Calu3 (cell line): ENCODE results near the gene CDH4. TPM values are rescaled to one million over a fixed set of nuclear protein-coding genes. Genes with fewer than 3 reads are reported as not detected.

Experiments
- BruUV-seq: library from RNA; stranded (reverse); fragments of 400-500 nt; replicated peaks from 2 replicates; lab custom pipeline; 2021; lab: Mats Ljungman, UMichigan
- CTCF ChIA-PET: fragments of 300-600 bp; sonication (Branson Sonifier 250); formaldehyde crosslinking; loops from one replicate; lab custom pipeline; 2022; ENCODE audit warnings: antibody characterized with exemption; lab: Charles Lee
- DNase-seq: peaks from one replicate; pipeline ENCODE4 v3.0.0; 2022
- H3K27ac Mint-ChIP-seq: one replicate; pipeline ENCODE4 v1.8.0; 2022; ENCODE audit warnings: mixed read lengths; ENCODE audit not compliant: unreplicated experiment
- H3K27me3 Mint-ChIP-seq: one replicate; pipeline ENCODE4 v1.8.0; 2022; ENCODE audit warnings: mixed read lengths; ENCODE audit not compliant: unreplicated experiment
- H3K36me3 Mint-ChIP-seq: one replicate; pipeline ENCODE4 v1.8.0; 2022; ENCODE audit warnings: mild to moderate bottlenecking, moderate library complexity, mixed read lengths; ENCODE audit not compliant: insufficient read depth, unreplicated experiment
- H3K4me1 Mint-ChIP-seq: one replicate; pipeline ENCODE4 v1.8.0; 2022; ENCODE audit warnings: mild to moderate bottlenecking, low read depth, mixed read lengths; ENCODE audit not compliant: unreplicated experiment
- H3K4me3 Mint-ChIP-seq: one replicate; pipeline ENCODE4 v1.8.0; 2022; ENCODE audit warnings: mild to moderate bottlenecking, low read depth, moderate library complexity, mixed read lengths; ENCODE audit not compliant: unreplicated experiment
- H3K9me3 Mint-ChIP-seq: one replicate; pipeline ENCODE4 v1.8.0; 2022; ENCODE audit warnings: low read depth, mixed read lengths; ENCODE audit not compliant: unreplicated experiment
- CTCF ChIP-seq: fragments of 200-600 bp; IDR thresholded peaks from one replicate; pipeline ENCODE4 v1.8.0; 2022; ENCODE audit warnings: antibody characterized with exemption; ENCODE audit not compliant: unreplicated experiment
- intact Hi-C: fragments of 100-400 bp; cut with micrococcal nuclease; formaldehyde crosslinking; loops from one replicate; pipeline ENCODE4 v1.10.0; 2022; ENCODE audit not compliant: unreplicated experiment
- total RNA-seq: library from RNA; stranded (reverse); gene quantifications from 2 replicates; pipeline ENCODE4 v1.2.3, GENCODE V29; 2022

Gene CDH4
- total RNA-seq, 1 experiment from 2014 or later, result not detected

- H3K27me3 Mint-ChIP-seq, result no peaks in the 10 kb centered on the region
- CTCF ChIA-PET, result interaction anchor here (0.6 kb wide), 1 partner anchor 8 kb away, joined by 6 read pairs; no protein-coding TSS in a partner anchor
- no peak for DNase-seq
- H3K4me3 Mint-ChIP-seq, result no peak overlapping the region
- no peak overlapping the region for H3K27ac Mint-ChIP-seq
- H3K36me3 Mint-ChIP-seq, result peaks cover 11% of the 10 kb centered on the region
- TF ChIP-seq CTCF, result no peak
- no peaks in the 10 kb centered on the region for H3K9me3 Mint-ChIP-seq
- no TSS peak for BruUV-seq
- H3K4me1 Mint-ChIP-seq, result no peaks in the 10 kb centered on the region
- intact Hi-C loops, result no loop called here
These were observed 680.1 kb downstream of the CDH4 start for GRCh38 chr20:61932199-61932592.

GRCh38 chr20:61932711-61933480 is 680.8 kb downstream of the CDH4 start:
- no peak for TF ChIP-seq CTCF
- no peak for DNase-seq
- Mint-ChIP-seq H3K9me3 (no peaks in the 10 kb centered on the region), H3K27me3 (no peaks in the 10 kb centered on the region), H3K36me3 (peaks cover 11% of the 10 kb centered on the region), H3K27ac (no peak overlapping the region), H3K4me1 (no peaks in the 10 kb centered on the region), H3K4me3 (no peak overlapping the region)
- no TSS peak for BruUV-seq
- intact Hi-C loops, result no loop called here
- CTCF ChIA-PET, result no interaction called here

DNA sequence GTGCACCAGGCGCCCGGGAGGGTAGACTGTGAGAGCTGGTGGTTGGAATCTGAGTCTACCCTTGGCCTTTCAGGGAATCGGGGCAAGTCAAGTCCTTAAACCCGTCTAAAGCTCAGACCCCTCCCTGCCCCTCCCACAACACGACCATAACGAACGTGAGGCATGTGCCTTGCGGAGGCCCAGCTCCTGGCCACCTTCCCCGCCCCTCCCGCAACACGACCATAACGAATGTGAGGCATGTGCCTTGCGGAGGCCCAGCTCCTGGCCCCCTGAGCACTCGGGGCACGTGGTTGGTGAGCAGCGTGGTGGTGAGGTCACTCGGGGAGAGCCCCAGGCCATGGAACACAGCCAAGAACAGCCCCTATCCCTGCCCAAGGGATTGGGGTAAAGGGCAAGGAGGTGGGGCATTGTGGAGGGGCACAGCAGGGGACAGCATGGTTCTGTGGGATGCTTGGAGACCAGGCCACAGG is 681.5 kb downstream of the CDH4 start:
- intact Hi-C loops, result no loop called here
- Mint-ChIP-seq H3K9me3 (no peaks in the 10 kb centered on the region), H3K27me3 (no peaks in the 10 kb centered on the region), H3K36me3 (peaks cover 11% of the 10 kb centered on the region), H3K27ac (no peak overlapping the region), H3K4me3 (no peak overlapping the region), H3K4me1 (no peaks in the 10 kb centered on the region)
- DNase-seq, result no peak
- CTCF ChIA-PET, result no interaction called here
- no TSS peak for BruUV-seq
- TF ChIP-seq CTCF, result no peak

DNA sequence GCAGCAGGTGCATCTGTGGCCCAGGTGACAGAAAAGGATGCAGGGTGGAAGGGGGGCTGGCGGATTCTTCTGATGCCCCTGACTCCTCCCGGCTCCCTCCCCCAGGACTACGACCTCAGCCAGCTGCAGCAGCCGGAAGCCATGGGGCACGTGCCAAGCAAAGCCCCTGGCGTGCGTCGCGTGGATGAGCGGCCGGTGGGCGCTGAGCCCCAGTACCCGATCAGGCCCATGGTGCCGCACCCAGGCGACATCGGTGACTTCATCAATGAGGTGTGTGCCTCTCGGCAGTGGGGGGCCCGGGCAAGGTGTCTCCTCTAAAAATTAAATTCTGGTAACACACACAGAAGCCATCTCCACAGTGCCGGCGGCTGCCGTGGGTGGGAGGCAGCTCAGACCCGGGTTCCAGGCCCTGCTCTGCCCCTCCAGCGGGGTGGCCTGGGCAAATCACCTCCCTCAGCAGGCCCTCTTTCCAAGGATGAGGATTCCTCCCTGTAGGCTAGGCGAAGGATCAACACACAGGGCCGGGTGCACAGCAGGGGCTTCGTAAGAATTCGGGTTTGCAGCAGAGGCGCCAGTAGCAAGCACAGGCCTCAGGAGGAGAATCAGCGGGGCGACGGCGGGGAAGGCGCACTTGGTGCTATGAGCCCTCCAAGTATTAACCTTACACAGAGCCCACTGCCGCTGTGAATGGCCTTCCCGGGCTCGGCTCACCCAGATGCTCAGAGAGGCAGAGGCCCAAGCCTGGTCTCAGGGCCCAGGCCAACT is 682.1 kb downstream of the CDH4 start:
- H3K4me1 Mint-ChIP-seq, result no peaks in the 10 kb centered on the region
- H3K27ac Mint-ChIP-seq, result no peak overlapping the region
- BruUV-seq, result no TSS peak

More for the DNA sequence above, 682.1 kb downstream of the CDH4 start:
- CTCF ChIA-PET, result no interaction called here
- Mint-ChIP-seq H3K4me3 (no peak overlapping the region), H3K36me3 (peaks cover 11% of the 10 kb centered on the region), H3K9me3 (no peaks in the 10 kb centered on the region), H3K27me3 (no peaks in the 10 kb centered on the region)
- TF ChIP-seq CTCF, result no peak
- intact Hi-C loops, result no loop called here
- no peak for DNase-seq
